Spleen (tissue), 7 donors: ENCODE measurements around the gene PIP5KL1.

Source experiments
- CTCF ChIP-seq, 11 experiments: fragments of 200-600 bp in 7 of 11; fragments of 450-650 bp in 4 of 11; sonication (generic) in 4 of 11; IDR thresholded peaks in 8 of 11; conservative IDR thresholded peaks in 3 of 11; 1 replicate in 7 of 11; 2 replicates in 4 of 11; pipeline versions ENCODE4 v1.4.0 to v1.8.0; 2016 to 2021; ENCODE audit warnings: antibody characterized with exemption in 11 of 11, inconsistent platforms in 4 of 11, mild to moderate bottlenecking in 1 of 11
- POLR2A ChIP-seq, 3 donors: fragments of 450-650 bp; IDR thresholded peaks; one replicate each; pipeline ENCODE4 v1.5.1; 2017; ENCODE audit warnings: antibody characterized with exemption in 3 of 3, mild to moderate bottlenecking in 1 of 3
- POLR2AphosphoS5 ChIP-seq, 3 donors: sonication (generic); formaldehyde crosslinking; IDR thresholded peaks; one replicate each; pipeline ENCODE4 v1.5.1; 2017; ENCODE audit warnings: antibody characterized with exemption in 3 of 3
- donor health status: DM: no; HTN: no; CAD: no; lungs with moderate emphysema.
- donor health status: DM: no; HTN: no; CAD: no.
- donor health status: DM: no; HTN: no; CAD: no.

GRCh38 chr9:127880143-127880542 lies 50.4 kb downstream of the PIP5KL1 start:
- TF ChIP-seq CTCF (IDR thresholded peaks at IDR 0.05 in 8 of 11, conservative IDR thresholded peaks at IDR 0.05 in 3 of 11) (no peak), POLR2A (IDR thresholded peaks at IDR 0.05) (no peak), POLR2AphosphoS5 (IDR thresholded peaks at IDR 0.05) (no peak)
